ENCODE results near the gene NEMP2.
"Not testable (repeated sequence)": the region's sequence is repeated elsewhere in the genome, so short reads cannot be mapped to it uniquely, and the experiment has no call there.

The NEMP2 gene

GRCh38 chr2:190526105-190526750, 8.3 kb downstream of the NEMP2 start:
- no peak for DNase-seq (ENCODE audit: low spot score)

GRCh38 chr2:190524928-190525327, 9.6 kb downstream of the NEMP2 start:
- no peak for DNase-seq (ENCODE audit: low spot score)

- peak; percentile 28 for DNase-seq (ENCODE audit: low spot score)
Measured at GRCh38 chr2:190519975-190520767, 14.4 kb downstream of the NEMP2 start.

GRCh38 chr2:190517468-190517867, 17.1 kb downstream of the NEMP2 start:
- no peak for DNase-seq (ENCODE audit: low spot score)

- peak; percentile 45 for DNase-seq (ENCODE audit: low spot score)
Measured at GRCh38 chr2:190515687-190516086, 18.8 kb downstream of the NEMP2 start.

GRCh38 chr2:190514676-190515075, 19.8 kb downstream of the NEMP2 start:
- no peak for DNase-seq (ENCODE audit: low spot score)

GRCh38 chr2:190513877-190514276, 20.6 kb downstream of the NEMP2 start:
- DNase-seq (ENCODE audit: low spot score) = no peak

- DNase-seq (ENCODE audit: low spot score) = no peak
Measured at GRCh38 chr2:190512539-190513095, 21.9 kb downstream of the NEMP2 start.

- DNase-seq (ENCODE audit: low spot score) = no peak
Measured at GRCh38 chr2:190511104-190511503, 23.4 kb downstream of the NEMP2 start.

GRCh38 chr2:190509895-190510294, 24.6 kb downstream of the NEMP2 start:
- not testable (repeated sequence) for DNase-seq (ENCODE audit: low spot score)

- no peak for DNase-seq (ENCODE audit: low spot score)
Measured at GRCh38 chr2:190507135-190507534, 27.4 kb downstream of the NEMP2 start.

GRCh38 chr2:190506666-190507065, 27.9 kb downstream of the NEMP2 start:
- no peak for DNase-seq (ENCODE audit: low spot score)

GRCh38 chr2:190505696-190506095, 28.8 kb downstream of the NEMP2 start:
- no peak for DNase-seq (ENCODE audit: low spot score)

GRCh38 chr2:190504912-190505311, 29.6 kb downstream of the NEMP2 start:
- no peak for DNase-seq (ENCODE audit: low spot score)

- no peak for DNase-seq (ENCODE audit: low spot score)
Measured at GRCh38 chr2:190503088-190503487, 31.4 kb downstream of the NEMP2 start.

GRCh38 chr2:190501702-190502407, 32.7 kb downstream of the NEMP2 start:
- DNase-seq (ENCODE audit: low spot score) = no peak

GRCh38 chr2:190501231-190501630, 33.3 kb downstream of the NEMP2 start:
- DNase-seq (ENCODE audit: low spot score) = no peak

GRCh38 chr2:190500054-190500502, 34.4 kb downstream of the NEMP2 start:
- DNase-seq (ENCODE audit: low spot score) = no peak

GRCh38 chr2:190499273-190499672, 35.2 kb downstream of the NEMP2 start:
- no peak for DNase-seq (ENCODE audit: low spot score)

- DNase-seq (ENCODE audit: low spot score) = no peak
Measured at GRCh38 chr2:190497428-190497827, 37.1 kb downstream of the NEMP2 start.

GRCh38 chr2:190494600-190495227, 39.8 kb downstream of the NEMP2 start:
- DNase-seq (ENCODE audit: low spot score) = not testable (repeated sequence)

- no peak for DNase-seq (ENCODE audit: low spot score)
Measured at GRCh38 chr2:190493095-190493494, 41.4 kb downstream of the NEMP2 start.
